Measurements from ENCODE around the gene CHST11.

CHST11 gene

GRCh38 chr12:104535369-104535768 lies 78.6 kb downstream of the CHST11 start:
- TF ChIP-seq CTCF (IDR thresholded peaks at IDR 0.05; ENCODE audit: low read length, missing control alignments) = no peak

GRCh38 chr12:104536841-104537240 lies 80.1 kb downstream of the CHST11 start:
- no peak overlapping the region for H3K4me3 ChIP-seq (replicated peaks; ENCODE audit: low read depth, low read length)
- DNase-seq (ENCODE audit: low read depth) = no peak
- no peak for TF ChIP-seq CTCF (IDR thresholded peaks at IDR 0.05; ENCODE audit: low read length, missing control alignments)

More at GRCh38 chr12:104535369-104535768, 78.6 kb downstream of the CHST11 start:
- DNase-seq (ENCODE audit: low read depth) = no peak
- no peak overlapping the region for H3K4me3 ChIP-seq (replicated peaks; ENCODE audit: low read depth, low read length)

- no peak overlapping the region for H3K4me3 ChIP-seq (replicated peaks; ENCODE audit: low read depth, low read length)
- TF ChIP-seq CTCF (IDR thresholded peaks at IDR 0.05; ENCODE audit: low read length, missing control alignments) = no peak
- no peak for DNase-seq (ENCODE audit: low read depth)
Observed at GRCh38 chr12:104538056-104538455, 81.3 kb downstream of the CHST11 start.

- no peak for TF ChIP-seq CTCF (IDR thresholded peaks at IDR 0.05; ENCODE audit: low read length, missing control alignments)
- no peak overlapping the region for H3K4me3 ChIP-seq (replicated peaks; ENCODE audit: low read depth, low read length)
- DNase-seq (ENCODE audit: low read depth) = no peak
Observed at GRCh38 chr12:104538891-104539462, 82.2 kb downstream of the CHST11 start.

GRCh38 chr12:104544836-104545235 lies 88.1 kb downstream of the CHST11 start:
- no peak for TF ChIP-seq CTCF (IDR thresholded peaks at IDR 0.05; ENCODE audit: low read length, missing control alignments)
- H3K4me3 ChIP-seq (replicated peaks; ENCODE audit: low read depth, low read length) = no peak overlapping the region
- DNase-seq (ENCODE audit: low read depth) = no peak

- H3K4me3 ChIP-seq (replicated peaks; ENCODE audit: low read depth, low read length) = no peak overlapping the region
Observed at GRCh38 chr12:104546575-104546974, 89.8 kb downstream of the CHST11 start.

More at GRCh38 chr12:104546575-104546974, 89.8 kb downstream of the CHST11 start:
- DNase-seq (ENCODE audit: low read depth) = no peak
- TF ChIP-seq CTCF (IDR thresholded peaks at IDR 0.05; ENCODE audit: low read length, missing control alignments) = no peak

Measured in fibroblast of pulmonary artery (primary cell).